Trophoblast cell (in vitro differentiated cells and primary cell): ENCODE results near the gene TRIM38.

Experiments
- DNase-seq, 2 donors: peaks; one replicate each; pipeline ENCODE4 v3.0.0-alpha.2; 2016
- H2AFZ ChIP-seq: 2 replicates; pipeline ENCODE4 v1.6.1; 2013; ENCODE audit warnings: low read length, moderate library complexity, mild to moderate bottlenecking; ENCODE audit not compliant: insufficient read depth, poor library complexity
- H2AK5ac ChIP-seq: 2 replicates; pipeline ENCODE4 v1.6.1; 2013; ENCODE audit warnings: mild to moderate bottlenecking, low read length
- H2BK120ac ChIP-seq: 2 replicates; pipeline ENCODE4 v1.6.1; 2013; ENCODE audit warnings: low read length, mild to moderate bottlenecking, moderate library complexity; ENCODE audit not compliant: insufficient read depth, poor library complexity
- H2BK12ac ChIP-seq: 2 replicates; pipeline ENCODE4 v1.6.1; 2013; ENCODE audit warnings: mild to moderate bottlenecking, low read length, moderate library complexity
- H2BK5ac ChIP-seq: 2 replicates; pipeline ENCODE4 v1.6.1; 2013; ENCODE audit warnings: low read length, low read depth, moderate library complexity, mild to moderate bottlenecking; ENCODE audit not compliant: poor library complexity
- H3K14ac ChIP-seq: 2 replicates; pipeline ENCODE4 v1.6.1; 2013; ENCODE audit warnings: mild to moderate bottlenecking, low read length
- H3K18ac ChIP-seq: 2 replicates; pipeline ENCODE4 v1.6.1; 2013; ENCODE audit warnings: mild to moderate bottlenecking, low read length
- H3K23ac ChIP-seq: 2 replicates; pipeline ENCODE4 v1.6.1; 2013; ENCODE audit warnings: low read length
- H3K27ac ChIP-seq: 2 replicates; pipeline ENCODE4 v1.5.1; 2013; ENCODE audit warnings: low read depth, mild to moderate bottlenecking, inconsistent platforms, low read length, moderate library complexity
- H3K27me3 ChIP-seq: 2 replicates; pipeline ENCODE4 v1.6.1; 2013; ENCODE audit warnings: inconsistent platforms, mild to moderate bottlenecking, low read length, moderate library complexity; ENCODE audit not compliant: insufficient read depth
- H3K36me3 ChIP-seq, 2 experiments: 1 replicate in 1 of 2; 2 replicates in 1 of 2; pipeline ENCODE4 v1.6.1; 2013; ENCODE audit warnings: low read length in 2 of 2, mild to moderate bottlenecking in 2 of 2, moderate library complexity in 1 of 2; ENCODE audit not compliant: insufficient read depth in 2 of 2, control insufficient read depth in 1 of 2
- H3K4ac ChIP-seq: 2 replicates; pipeline ENCODE4 v1.6.1; 2013; ENCODE audit warnings: low read depth, mild to moderate bottlenecking, low read length, moderate library complexity
- H3K4me1 ChIP-seq, 2 experiments: 1 replicate in 1 of 2; 2 replicates in 1 of 2; pipeline ENCODE4 v1.6.1; 2013; ENCODE audit warnings: low read length in 2 of 2, mild to moderate bottlenecking in 2 of 2, moderate library complexity in 1 of 2; ENCODE audit not compliant: insufficient read depth in 2 of 2, control insufficient read depth in 1 of 2
- H3K4me2 ChIP-seq: 2 replicates; pipeline ENCODE4 v1.6.1; 2013; ENCODE audit warnings: inconsistent platforms, mild to moderate bottlenecking, low read length, moderate library complexity
- H3K4me3 ChIP-seq: 2 replicates; pipeline ENCODE4 v1.5.1; 2013; ENCODE audit warnings: mild to moderate bottlenecking, low read depth, low read length, inconsistent platforms
- H3K79me1 ChIP-seq: one replicate; pipeline ENCODE4 v1.6.1; 2013; ENCODE audit warnings: low read length
- H3K79me2 ChIP-seq: 2 replicates; pipeline ENCODE4 v1.6.1; 2013; ENCODE audit warnings: low read length, mild to moderate bottlenecking; ENCODE audit not compliant: control insufficient read depth, insufficient read depth, poor library complexity
- H3K9ac ChIP-seq: 2 replicates; pipeline ENCODE4 v1.6.1; 2013; ENCODE audit warnings: mild to moderate bottlenecking, low read length
- H3K9me3 ChIP-seq: 2 replicates; pipeline ENCODE4 v1.6.1; 2013; ENCODE audit warnings: low read depth, mild to moderate bottlenecking, control low read depth, inconsistent platforms, low read length; ENCODE audit not compliant: insufficient read depth
- H4K12ac ChIP-seq: 2 replicates; pipeline ENCODE4 v1.6.1; 2013; ENCODE audit warnings: low read depth, mild to moderate bottlenecking, low read length, moderate library complexity
- H4K8ac ChIP-seq: 2 replicates; pipeline ENCODE4 v1.6.1; 2013; ENCODE audit warnings: low read depth, mild to moderate bottlenecking, low read length, moderate library complexity
- H4K91ac ChIP-seq: one replicate; pipeline ENCODE4 v1.6.1; 2013; ENCODE audit warnings: low read depth, mild to moderate bottlenecking, low read length, moderate library complexity
- WGBS: extraction: QIAGEN DNeasy Blood & Tissue Kit; methylation state at CpG from one replicate; pipeline ENCODE4 v1.1.7; 2013; ENCODE audit warnings: missing lambda C conversion rate; ENCODE audit not compliant: insufficient read length, insufficient coverage; ENCODE audit errors: extremely low coverage; 5-methylcytosine and 5-hydroxymethylcytosine counted together

Gene TRIM38

DNA sequence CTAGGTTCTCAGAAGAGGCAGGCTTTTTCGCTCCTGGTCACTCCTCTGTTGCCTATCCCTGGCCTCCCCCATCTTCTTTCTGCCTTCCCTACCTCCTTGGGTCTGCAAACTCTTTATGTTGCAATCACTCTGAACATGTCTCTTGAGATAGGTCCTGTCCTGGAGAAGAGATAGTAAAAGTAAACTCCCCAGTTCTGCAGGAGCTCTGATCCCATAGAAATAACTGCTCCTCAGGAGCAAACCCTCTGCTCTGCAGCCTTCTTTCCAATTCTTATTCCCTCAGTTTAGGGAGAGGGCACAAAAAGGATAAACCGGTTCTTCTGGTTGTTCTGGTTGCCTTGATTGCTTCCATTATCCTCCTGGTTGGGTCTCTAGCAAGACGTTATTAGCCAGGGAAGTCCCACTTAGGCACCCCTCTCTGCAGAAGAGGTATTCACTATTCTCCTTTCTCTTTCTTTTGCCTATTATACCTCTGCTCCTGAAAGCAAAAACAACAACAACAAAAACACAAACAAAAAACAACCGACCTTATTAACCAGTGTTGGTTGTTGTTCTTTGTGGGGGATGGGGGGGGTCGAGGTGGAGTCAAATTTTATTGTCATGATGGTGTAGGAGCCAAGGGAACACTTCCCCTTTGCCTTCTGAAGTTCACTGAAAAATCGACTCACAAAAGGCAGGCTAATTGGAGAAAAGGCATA is 973 bp downstream of the TRIM38 start:
- H3K23ac ChIP-seq, result no peak overlapping the region
- H3K18ac ChIP-seq, result no peak overlapping the region
- H2AFZ ChIP-seq, result no peak overlapping the region
- H3K79me1 ChIP-seq, result peaks cover 6% of the 10 kb centered on the region
- H3K79me2 ChIP-seq, result no peaks in the 10 kb centered on the region
- no peak overlapping the region for H3K4ac ChIP-seq
- WGBS, result no CpG with 5 or more reads among the region's 6 CpGs
- no peak overlapping the region for H4K8ac ChIP-seq
- H3K36me3 ChIP-seq, result no peaks in the 10 kb centered on the region
- peak; percentile 41 to 83 for DNase-seq
- no peak overlapping the region for H2AK5ac ChIP-seq
- H3K9ac ChIP-seq, result no peak overlapping the region
- no peak overlapping the region for H4K12ac ChIP-seq
- peaks cover 4% of the 10 kb centered on the region for H3K9me3 ChIP-seq
- no peak overlapping the region for H2BK12ac ChIP-seq
- H3K14ac ChIP-seq, result no peak overlapping the region
- peak overlapping the region; percentile 49 for H3K27ac ChIP-seq
- H3K4me2 ChIP-seq, result peak overlapping the region; percentile 52
- no peak overlapping the region for H2BK120ac ChIP-seq
- H3K4me3 ChIP-seq, result no peak overlapping the region
- H4K91ac ChIP-seq, result no peak overlapping the region
- H3K27me3 ChIP-seq, result no peaks in the 10 kb centered on the region
- H3K4me1 ChIP-seq, result peaks cover 2 to 8% of the 10 kb centered on the region in 2 experiments
- H2BK5ac ChIP-seq, result no peak overlapping the region

DNA sequence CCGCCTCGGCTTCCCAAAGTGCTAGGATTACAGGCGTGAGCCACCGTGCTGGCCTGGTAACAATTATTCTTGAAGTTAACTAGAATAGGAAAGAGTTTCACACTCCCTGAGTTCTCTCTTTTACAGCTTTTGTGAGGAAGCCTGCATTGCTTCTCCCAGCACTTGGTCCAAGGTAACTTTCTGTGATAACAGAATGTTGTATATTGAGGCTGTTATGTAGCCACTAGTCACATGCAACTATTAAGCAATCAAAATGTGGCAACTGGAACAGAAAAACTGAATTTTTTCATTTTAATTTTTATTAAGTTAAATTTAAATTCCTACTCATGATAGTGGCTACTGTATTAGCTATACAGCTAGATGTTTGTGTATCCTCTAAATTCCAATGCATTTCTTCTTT is 2.5 kb downstream of the TRIM38 start:
- H4K91ac ChIP-seq, result no peak overlapping the region
- no CpG with 5 or more reads among the region's 4 CpGs for WGBS
- no peak overlapping the region for H3K4me3 ChIP-seq
- H3K4me2 ChIP-seq, result no peak overlapping the region
- no peak overlapping the region for H2BK12ac ChIP-seq
- no peak overlapping the region for H2BK120ac ChIP-seq
- no peak overlapping the region for H4K12ac ChIP-seq
- H3K18ac ChIP-seq, result no peak overlapping the region
- peaks cover 6% of the 10 kb centered on the region for H3K79me1 ChIP-seq
- H4K8ac ChIP-seq, result no peak overlapping the region
- no peaks in the 10 kb centered on the region for H3K79me2 ChIP-seq
- H3K23ac ChIP-seq, result no peak overlapping the region
- peaks cover 2 to 8% of the 10 kb centered on the region in 2 experiments for H3K4me1 ChIP-seq
- no peak overlapping the region for H3K9ac ChIP-seq
- no peak overlapping the region for H3K27ac ChIP-seq
- no peak for DNase-seq
- no peaks in the 10 kb centered on the region for H3K36me3 ChIP-seq
- no peak overlapping the region for H2AFZ ChIP-seq
- H2AK5ac ChIP-seq, result no peak overlapping the region
- H2BK5ac ChIP-seq, result no peak overlapping the region
- no peaks in the 10 kb centered on the region for H3K27me3 ChIP-seq
- peaks cover 2% of the 10 kb centered on the region for H3K9me3 ChIP-seq
- H3K14ac ChIP-seq, result no peak overlapping the region
- H3K4ac ChIP-seq, result no peak overlapping the region

DNA sequence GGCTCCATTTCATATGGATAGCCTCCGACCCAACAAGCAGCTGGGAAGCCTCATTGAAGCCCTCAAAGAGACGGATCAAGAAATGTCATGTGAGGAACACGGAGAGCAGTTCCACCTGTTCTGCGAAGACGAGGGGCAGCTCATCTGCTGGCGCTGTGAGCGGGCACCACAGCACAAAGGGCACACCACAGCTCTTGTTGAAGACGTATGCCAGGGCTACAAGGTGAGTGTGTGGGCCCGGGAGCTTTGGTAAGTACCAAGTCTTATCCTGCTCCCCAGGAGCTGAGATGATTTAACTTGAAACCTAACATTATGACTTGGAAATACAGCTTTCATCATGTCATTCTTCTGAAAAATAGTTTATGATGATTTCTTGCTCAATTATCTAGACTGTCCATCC is 4.1 kb downstream of the TRIM38 start:
- no peak overlapping the region for H3K14ac ChIP-seq
- H3K27me3 ChIP-seq, result no peaks in the 10 kb centered on the region
- H2BK120ac ChIP-seq, result no peak overlapping the region
- H3K4me2 ChIP-seq, result no peak overlapping the region
- H3K4me1 ChIP-seq, result peaks cover 2 to 11% of the 10 kb centered on the region in 2 experiments
- H3K4ac ChIP-seq, result no peak overlapping the region
- H4K91ac ChIP-seq, result no peak overlapping the region
- peaks cover 9% of the 10 kb centered on the region for H3K79me1 ChIP-seq
- no peak overlapping the region for H2BK5ac ChIP-seq
- peaks cover 2% of the 10 kb centered on the region for H3K9me3 ChIP-seq
- no peak overlapping the region for H3K23ac ChIP-seq
- H2BK12ac ChIP-seq, result no peak overlapping the region
- no peak overlapping the region for H2AFZ ChIP-seq
- H3K36me3 ChIP-seq, result no peaks in the 10 kb centered on the region
- H4K8ac ChIP-seq, result no peak overlapping the region
- no peaks in the 10 kb centered on the region for H3K79me2 ChIP-seq
- H4K12ac ChIP-seq, result no peak overlapping the region
- no peak overlapping the region for H2AK5ac ChIP-seq
- WGBS, result no CpG with 5 or more reads among the region's 9 CpGs
- no peak overlapping the region for H3K27ac ChIP-seq
- H3K9ac ChIP-seq, result no peak overlapping the region
- no peak overlapping the region for H3K18ac ChIP-seq
- no peak for DNase-seq
- H3K4me3 ChIP-seq, result no peak overlapping the region

DNA sequence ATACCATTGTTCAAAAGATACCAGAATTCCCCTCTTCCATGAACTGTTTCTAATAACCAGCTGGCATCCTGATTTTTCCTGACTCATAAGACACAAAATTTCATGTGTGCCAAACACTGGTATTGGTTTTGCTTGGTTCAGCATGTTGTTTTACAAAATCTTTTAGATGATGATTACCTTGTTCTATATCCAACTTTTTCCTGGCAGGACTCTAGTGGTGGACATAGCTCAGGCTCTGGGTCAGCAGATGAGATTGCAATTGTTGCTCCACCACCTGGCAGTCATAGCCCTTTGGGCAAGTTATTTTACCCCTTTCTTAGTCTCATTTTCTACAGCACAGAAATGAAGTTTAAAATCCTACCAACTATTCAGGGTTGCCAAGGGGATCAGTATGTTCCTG is 6.2 kb downstream of the TRIM38 start:
- no peak overlapping the region for H3K27ac ChIP-seq
- peaks cover 5% of the 10 kb centered on the region for H3K79me1 ChIP-seq
- no peak overlapping the region for H2BK12ac ChIP-seq
- no peak overlapping the region for H2BK5ac ChIP-seq
- no peaks in the 10 kb centered on the region for H3K79me2 ChIP-seq
- peaks cover 2% of the 10 kb centered on the region for H3K9me3 ChIP-seq
- H2BK120ac ChIP-seq, result no peak overlapping the region
- H4K8ac ChIP-seq, result no peak overlapping the region
- H4K12ac ChIP-seq, result no peak overlapping the region
- H3K4me3 ChIP-seq, result no peak overlapping the region
- H3K9ac ChIP-seq, result no peak overlapping the region
- no peak overlapping the region for H4K91ac ChIP-seq
- no peaks in the 10 kb centered on the region for H3K36me3 ChIP-seq
- DNase-seq, result no peak
- H3K18ac ChIP-seq, result no peak overlapping the region
- no peak overlapping the region for H2AFZ ChIP-seq
- no peak overlapping the region for H3K23ac ChIP-seq
- H3K4ac ChIP-seq, result no peak overlapping the region
- H3K14ac ChIP-seq, result no peak overlapping the region
- no peaks in the 10 kb centered on the region for H3K27me3 ChIP-seq
- H3K4me2 ChIP-seq, result no peak overlapping the region
- H3K4me1 ChIP-seq, result peaks cover 7 to 15% of the 10 kb centered on the region in 2 experiments
- no peak overlapping the region for H2AK5ac ChIP-seq
